GM18861 (cell line): ENCODE data around the gene GAMT.
"Not testable (repeated sequence)": the region's sequence is repeated elsewhere in the genome, so short reads cannot be mapped to it uniquely, and the experiment has no call there.

Experiments used
- ATAC-seq: cut with Tn5 transposase; IDR thresholded peaks from one replicate; pipeline ENCODE4 v1.9.1; 2021; ENCODE audit not compliant: unreplicated experiment

GAMT gene

DNA sequence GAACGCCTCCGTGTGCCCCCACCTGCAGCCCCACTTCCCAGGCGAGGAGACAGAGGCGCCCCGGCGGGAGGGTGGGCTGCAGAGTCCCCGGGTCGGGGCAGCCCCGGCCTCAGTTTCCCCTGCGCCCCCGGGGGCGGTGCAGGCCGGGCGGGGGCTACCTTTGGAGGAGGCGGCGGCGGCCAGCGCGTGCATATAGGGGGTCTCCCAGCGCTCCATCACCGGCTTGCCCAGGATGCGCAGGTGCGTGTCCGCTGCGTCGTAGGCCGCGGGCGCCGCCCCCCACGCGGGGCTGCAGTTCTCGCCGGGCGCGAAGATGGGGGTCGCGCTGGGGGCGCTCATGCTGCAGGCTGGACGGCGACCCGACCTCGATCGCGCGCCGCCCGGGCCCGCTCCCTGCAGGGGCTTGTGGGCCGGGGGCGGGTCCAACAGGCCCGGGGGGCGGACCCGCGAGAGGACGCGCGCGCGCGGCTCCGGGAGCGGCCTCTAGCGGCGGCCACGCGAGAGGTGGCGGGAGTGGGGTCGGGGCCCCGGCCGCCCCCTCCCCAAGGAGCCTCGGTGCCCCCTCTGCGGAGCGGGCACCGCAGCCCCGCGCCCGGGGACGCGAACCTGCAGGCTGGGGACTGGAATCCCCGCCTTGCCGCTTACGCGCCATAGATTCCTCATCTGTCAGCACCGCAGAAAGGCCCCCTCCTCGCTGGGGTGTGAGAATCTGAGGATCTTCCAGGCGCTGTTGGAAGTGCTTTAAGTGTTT, at the start of gene GAMT:
GAMT (minus strand) TSS at position 405 of the 751 bp plus-strand sequence; CDS start at position 339, 66 bp downstream.
- ATAC-seq, result no peak

DNA sequence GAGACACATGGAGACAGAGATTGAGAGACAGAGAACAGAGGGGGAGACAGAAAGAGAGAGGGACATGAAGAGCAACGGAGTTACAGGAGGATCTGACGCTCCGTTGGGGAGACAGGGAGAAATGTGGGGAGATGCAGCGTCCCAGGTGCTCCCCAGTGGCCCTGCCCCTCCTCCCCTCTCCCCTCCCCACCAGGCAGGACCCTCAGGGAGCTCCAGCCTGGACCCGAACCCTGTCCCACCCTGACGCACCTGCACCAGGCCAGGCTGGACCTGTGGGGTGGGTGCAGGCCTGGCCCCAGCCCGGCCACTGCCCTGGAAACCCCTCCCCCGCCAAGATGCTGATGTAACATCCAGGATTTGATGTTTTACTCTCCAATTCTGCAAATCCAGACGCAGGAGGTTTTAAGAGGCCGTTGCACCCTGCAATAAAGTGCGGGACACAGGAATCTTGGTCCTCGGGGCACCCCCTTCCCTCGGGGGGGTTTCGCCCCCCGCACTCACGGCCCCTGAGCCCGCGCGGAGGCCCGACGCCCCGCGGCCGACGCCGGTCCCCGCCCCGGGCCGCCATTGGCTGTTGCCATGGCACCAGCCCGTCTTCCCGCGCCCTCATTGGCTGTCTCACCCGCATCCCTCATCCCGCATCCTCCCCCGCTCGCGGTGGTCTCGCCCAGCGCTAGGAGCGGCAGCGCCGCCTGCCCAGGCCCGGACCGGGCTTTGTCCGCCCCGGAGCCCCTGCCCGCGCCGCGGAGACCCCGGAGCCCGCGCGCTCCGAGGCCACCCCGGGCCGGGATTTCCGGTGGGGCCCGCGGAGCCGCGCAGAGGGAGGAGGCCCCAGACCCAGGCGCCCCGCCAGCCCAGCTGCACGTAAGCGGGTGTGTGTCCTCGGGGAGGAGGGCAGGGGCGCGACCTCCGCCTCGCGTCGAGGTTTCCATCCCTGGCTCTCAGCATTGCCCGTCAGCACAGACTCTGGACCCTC, 48.4 kb upstream of the GAMT start, which contains the start of gene APC2:
APC2 (plus strand) TSS at position 655 of the 976 bp plus-strand sequence. CDS start 2,881 bp downstream, outside the sequence.
- ATAC-seq, result no peak

DNA sequence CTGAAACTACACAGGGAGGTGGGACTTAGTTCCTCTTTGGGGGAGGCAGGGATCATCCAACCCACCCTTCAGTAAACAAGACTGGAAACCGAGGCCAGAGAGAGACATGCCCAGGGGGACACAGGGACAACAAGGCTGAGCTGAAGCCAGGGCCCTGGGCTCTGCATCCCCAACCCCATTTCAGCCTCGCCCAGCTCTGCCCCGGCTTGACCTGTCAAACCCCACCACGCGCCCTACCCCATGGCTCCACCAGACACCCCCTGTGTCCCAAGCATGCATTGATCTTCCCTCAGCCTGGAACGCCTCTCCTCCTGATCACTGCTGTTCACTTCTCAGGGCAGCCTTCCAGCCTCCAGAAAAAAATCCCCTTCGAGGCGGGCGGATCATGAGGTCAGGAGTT, 46.6 kb upstream of the GAMT start:
- no peak for ATAC-seq

DNA sequence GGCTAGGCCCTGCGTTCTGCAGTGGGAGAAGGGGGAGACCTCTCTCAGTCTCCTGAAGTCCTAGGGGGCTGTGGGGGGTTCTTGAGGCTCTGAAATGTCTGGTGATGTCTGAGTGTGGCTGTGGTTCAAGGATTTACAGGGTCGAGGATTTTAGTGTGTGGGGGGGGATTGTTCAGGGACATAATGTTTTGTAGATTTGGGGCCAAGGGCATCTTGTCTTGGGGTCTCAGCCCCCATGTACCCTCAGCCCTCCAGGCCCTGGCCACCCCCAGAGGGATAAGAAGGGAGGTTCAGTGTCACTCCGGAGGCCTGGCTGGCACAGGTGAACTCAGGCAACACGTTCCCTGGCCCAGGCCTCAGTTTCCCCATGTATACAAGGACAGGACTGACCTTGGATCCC, 46.2 kb upstream of the GAMT start:
- ATAC-seq, result no peak

DNA sequence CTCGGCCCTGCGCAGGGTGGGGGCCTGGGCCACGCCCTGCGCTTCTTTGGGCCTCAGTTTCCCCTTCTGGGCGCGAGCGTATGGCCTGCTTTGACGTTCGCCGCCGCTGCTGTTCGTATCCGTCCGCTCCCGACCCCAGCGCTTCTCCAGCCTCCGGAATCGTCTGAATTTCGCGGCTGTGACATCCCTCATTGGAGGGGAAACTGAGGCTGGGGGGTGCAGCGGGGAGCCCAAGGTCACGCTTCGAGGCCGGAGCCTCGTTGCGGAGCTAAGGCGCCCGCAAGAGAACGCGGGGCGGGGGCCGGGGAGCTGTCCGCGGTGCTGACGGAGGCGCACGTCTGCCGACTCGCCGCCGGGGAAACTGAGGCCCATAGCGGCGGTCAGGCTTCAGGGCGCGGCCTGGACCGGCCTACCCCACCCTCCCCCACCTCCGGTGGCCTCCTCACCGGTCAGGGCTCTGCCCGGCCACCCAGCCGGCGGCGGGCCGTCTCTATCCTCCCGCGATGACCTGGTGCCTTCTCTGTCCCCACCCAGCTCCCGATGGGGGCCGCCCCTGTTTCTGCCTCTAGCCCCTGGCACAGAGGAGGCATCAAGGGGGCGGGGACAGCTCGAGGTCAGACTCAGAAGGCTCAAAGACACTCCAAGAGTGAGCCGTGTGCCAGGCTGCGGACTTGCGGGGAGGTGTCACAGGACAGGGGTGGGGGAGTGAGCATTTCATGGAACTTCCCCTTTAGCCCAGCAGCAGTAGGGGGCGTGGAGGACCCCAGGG, 45.6 kb upstream of the GAMT start:
- no peak for ATAC-seq

DNA sequence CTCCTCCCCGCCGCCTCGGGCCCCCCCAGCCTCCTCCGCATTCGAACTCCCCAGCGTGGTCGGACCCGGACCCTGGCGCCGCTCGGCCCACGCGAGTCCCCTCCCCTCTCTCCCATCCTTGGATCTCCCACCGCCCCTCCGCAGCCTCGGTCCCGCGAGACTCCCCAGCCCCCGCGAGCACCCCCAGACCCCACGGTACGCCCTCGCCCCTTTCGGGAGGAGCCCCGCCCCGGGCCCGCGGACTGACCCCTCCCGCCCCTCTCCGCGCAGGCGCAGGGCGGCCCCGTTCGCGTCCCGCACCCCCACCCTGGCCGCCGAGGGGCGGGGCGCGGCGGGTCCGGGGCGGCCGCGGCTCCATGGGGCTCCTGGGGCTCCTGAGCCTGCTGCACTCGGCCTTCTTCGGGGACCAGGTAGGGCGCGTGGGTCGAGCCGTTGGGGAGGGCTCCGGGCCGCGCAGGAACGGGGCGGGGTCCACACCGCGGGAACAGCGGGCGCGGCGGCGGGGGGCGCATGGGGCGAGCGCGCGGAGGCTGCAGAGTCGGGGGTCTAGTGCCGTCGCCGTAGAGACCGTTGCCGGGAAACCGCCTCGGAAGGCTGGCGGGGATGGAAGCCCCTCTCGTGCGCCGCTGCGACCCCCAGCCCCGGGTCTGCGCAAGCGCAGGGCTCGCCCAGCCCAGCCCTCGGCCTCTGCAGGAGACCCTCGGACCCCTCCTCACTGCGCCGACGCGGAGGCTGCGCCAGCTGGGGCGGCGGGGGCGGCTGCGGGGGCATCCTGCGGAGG, 44.8 kb upstream of the GAMT start:
- ATAC-seq, result no peak

DNA sequence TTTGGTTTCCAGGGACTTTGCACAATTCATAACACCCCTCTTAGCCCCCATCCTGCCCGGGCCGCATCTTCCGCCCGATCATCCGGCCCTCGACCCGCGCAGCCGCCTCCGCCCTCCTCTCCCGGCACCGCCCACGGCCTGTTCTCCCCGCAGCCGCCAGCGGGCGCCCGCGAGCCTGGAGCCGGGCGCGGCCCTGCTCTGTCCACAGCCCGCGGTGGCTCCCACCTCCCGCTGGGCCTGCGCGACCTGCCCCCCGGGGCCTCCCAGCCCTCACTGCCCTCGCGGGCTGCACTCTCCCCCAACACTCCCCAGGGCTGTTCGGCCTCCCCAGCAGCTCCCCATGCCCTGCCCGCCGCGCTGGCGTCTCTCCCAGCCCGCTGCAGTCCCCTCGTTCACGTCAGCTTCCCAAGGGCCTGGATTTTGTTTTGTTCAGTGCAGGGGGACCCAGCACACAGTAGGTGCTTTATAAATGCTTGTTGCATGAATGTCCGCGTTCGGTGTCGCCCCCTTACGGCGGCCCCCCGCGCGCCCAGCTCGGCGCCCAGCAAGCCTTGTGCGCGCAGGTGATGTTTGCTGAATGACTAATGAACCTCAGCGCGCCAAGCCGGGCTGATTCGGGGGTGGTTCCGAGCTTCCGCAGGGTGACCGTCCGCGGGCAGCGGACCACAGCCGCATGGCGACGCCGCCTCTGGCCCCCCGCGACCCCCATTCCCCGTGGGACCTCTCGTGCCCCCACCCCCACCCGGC, 44.0 kb upstream of the GAMT start:
- no peak for ATAC-seq

DNA sequence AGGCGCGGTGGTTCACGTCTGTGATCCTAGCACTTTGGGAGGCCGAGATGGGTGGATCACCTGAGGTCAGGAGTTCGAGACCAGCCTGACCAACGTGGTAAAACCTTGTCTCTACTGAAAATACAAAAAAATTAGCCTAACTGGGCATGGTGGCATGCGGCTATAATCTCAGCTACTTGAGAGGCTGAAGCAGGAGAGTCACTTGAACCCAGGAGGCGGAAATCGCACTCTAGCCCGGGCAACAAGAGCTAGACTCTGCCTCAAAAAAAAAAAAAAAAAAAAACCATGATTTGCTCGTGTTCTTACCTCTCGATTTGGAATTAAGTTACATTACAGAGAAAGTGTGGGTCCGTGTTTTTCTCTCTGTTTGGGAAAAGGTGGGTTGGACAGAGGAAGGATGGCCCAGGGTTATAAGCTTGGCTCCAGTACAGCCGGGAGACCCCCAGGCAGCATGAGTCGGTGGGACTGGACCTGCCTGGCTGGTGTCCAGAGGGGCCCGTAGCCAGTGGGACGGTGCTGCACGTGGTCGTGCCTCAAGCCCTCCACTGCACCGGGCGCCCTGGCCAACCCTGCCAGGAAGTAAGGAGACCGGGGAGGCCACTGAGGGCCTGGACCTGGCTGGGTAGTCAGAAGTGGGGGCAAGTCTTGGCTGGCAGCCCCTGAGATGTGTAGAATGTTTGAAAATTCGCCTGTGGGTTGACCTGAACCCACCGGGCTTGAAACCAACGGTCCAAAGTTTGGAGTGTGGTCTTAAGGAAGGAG, 40.5 kb upstream of the GAMT start:
- no peak for ATAC-seq

DNA sequence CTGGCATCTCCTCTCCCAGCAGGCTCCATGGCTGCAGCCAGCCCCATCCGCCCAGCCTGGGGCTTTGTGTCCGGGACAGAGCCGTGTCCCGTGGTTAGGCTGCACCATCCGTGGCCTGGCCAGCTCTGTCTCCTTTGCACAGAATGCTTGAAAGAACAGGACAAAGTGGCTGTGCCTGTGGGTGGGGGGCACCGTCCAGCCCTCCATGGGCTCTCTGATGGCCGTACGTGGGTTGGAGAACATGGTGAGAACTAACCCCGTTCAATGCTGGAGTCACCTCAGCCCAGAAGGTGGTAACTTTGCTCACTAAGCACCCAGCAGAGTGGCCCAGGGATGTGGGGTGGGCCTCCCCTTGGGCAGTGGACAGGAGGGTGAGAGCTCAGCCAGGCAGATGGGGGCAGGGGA, 39.7 kb upstream of the GAMT start:
- no peak for ATAC-seq

DNA sequence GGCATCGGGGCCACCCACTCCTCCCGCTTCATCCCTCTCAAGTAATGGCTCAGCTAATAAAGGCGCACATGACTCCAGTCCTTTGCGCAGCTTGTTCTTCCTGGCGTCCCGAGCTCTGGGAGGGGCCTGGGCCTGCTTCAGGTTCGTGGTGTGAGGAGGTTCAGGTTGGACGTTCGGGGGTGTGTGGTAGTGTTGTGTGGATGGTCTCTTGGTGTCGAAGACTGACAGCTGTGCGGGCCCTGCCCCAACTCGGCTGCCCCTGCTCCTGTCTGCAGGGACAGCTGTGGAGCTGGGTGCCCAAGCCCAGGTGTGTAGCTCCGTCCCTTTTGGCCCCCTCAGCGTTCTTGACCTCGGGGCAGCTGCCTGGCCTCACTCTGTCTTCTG, 39.1 kb upstream of the GAMT start:
- ATAC-seq, result no peak

DNA sequence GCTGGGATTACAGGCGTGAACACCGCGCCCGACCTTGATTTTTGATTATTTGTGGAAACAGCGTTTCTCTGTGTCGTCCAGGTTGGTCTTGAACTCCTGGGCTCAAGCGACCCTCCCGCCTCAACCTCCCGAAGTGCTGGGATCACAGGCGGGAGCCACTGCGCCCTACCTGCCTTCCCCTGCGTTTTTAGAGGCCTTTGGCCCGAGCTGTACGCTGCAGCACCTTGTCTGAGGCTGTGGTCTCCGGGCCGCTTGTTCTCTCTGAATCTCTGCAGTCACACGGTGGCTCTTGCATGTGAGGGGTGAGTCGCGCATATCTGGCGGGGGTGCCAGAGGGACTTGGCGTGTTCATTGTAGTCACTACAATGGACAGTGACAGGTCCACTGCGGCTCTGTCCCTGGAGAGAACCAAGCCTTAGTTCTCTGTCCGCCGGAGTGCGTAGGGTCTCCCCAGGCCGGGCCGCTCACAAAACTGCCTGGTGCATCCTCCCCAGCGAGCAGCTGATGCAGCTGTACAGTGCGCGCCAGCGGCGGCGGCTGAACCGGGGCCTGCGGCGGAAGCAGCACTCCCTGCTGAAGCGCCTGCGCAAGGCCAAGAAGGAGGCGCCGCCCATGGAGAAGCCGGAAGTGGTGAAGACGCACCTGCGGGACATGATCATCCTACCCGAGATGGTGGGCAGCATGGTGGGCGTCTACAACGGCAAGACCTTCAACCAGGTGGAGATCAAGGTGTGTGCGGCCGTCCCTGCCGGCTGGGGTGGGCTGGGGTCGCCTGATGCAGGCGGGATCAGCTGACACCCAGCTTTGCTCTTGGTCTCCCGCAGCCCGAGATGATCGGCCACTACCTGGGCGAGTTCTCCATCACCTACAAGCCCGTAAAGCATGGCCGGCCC, 38.4 kb upstream of the GAMT start:
- not testable (repeated sequence) for ATAC-seq

DNA sequence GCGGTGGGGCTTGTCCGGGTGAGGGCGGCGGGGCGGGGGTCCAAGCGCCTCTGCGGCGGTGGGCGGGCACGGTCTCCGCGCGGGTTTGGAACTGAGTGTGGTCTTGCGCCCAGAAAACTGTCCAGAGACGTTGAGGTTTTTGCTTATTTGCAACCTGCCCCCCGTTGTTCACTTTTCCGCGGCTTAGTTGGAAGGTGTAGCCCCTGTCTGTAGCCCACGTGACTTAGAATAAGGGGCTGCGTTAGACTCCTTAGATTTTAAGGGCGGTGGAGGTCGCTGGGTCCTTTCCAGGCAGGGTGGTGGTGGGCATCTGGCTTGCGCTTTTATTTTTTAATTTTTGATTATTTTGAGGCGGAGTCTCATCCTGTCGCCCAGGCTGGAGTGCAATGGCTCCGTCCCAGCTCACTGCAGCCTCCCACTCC, 37.6 kb upstream of the GAMT start:
- ATAC-seq, result no peak

DNA sequence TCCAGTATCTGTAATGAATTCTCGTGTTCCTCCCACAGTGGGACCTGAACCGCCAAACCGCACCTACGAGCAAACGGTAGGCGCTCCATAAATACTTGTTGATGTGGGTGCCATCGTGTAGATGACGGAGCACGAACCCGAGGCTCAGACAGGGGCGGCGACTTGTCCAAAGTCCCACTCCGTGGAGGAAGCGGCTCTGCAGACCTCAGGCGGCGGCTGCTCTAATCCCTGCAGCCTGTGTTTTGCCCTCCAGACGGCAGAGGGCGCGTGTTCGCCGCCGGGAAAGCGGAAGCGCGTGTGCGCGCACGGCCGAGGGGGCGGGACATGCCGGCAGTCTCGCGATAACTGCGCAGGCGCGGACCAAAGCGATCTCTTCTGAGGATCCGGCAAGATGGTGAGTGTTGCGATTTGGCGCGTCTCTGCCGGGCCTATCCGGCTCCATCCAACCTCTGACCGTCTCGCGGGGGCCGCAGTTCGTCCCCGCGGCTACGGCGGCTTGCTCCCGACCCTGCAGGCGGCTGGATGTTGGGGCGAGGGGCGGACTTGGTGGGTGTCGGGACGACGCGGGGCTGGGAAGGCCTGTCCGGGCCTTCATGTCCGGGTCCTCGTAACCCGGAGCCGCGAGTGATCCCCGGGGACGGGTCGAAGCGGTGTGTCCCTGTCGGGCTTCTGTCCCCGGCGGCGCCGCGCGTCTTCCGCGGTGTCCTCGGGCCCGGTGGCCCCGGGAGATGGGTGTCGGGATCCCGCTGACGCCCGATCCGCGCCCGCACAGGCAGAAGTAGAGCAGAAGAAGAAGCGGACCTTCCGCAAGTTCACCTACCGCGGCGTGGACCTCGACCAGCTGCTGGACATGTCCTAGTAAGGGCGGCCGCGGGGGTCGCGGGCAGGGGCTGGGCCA, 36.9 kb upstream of the GAMT start, which contains the start of gene RPS15:
RPS15 (plus strand) TSS at position 362 of the 898 bp plus-strand sequence; CDS start at position 392, 30 bp downstream.
- peak; percentile 63 for ATAC-seq

DNA sequence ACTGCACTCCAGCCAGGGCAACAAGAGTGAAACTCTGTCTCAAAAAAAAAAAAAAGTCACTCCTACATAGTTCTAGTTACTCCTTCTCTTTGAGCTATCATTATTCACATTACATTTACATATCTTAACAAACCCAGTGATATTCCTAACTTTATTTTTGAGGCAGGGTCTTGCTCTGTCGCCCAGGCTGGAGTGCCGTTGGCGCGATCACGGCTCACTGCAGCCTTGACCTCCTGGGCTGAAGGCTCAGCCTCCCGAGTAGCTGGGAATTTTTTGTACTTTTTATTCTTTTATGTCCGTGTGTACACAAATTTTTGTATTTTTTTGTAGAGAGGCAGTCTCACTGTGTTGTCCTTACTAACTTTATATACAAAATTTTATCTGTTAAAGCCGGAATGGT, 36.3 kb upstream of the GAMT start:
- no peak for ATAC-seq

DNA sequence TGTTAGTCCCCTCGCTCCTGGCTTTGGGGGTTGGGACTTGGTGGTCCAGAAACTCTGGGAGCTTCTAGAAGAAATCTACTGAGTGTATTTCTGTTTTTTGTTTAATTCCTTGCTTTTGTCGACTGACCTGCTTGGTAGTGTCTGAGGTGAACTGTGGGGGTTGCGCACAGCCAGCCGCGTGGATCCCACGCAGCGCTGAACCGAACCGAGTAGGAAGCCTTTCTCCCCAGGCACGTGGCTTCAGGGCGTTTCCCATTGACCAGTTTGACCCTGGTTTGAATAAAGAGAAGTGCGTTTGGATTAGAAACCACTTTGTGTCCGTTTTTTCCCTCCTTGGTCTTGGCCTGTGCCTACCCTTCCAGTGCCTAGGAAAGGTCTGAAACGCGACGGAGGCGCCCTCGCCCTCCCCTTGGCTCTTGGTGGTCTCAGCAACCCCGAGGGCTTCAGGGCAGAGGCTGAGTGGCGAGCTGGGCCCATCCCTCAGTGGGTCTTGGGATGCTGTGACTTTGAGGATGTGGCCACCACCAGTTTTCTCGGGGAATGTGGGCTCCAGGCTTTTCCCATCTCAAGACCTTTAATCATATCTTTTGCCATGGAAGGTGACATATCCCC, 34.1 kb upstream of the GAMT start:
- ATAC-seq, result no peak

DNA sequence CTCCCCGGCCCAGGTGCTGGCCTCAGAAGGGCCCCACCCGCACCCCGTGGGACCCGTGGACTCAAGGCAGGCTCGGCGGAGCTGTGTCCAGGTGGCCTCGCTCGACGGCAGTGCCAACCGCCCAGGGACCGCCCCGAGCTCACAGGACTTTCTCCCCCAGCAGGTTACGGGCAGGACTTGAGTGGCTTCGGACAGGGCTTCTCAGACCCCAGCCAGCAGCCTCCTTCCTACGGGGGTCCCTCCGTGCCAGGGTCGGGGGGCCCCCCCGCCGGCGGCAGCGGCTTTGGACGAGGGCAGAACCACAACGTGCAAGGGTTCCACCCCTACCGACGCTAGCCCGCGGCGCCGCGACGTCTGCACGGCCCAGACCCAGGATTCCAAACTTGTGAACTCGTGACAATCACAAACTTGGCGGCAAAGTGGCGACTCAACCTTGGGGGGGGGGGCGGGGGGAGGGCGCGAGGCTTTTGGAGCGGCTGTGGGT, 33.3 kb upstream of the GAMT start:
- no peak for ATAC-seq
